GM19468 (cell line): Measurements from ENCODE around the gene KCNB1.

Experiments
- ATAC-seq: cut with Tn5 transposase; IDR thresholded peaks from one replicate; pipeline ENCODE4 v1.9.1; 2021; ENCODE audit warnings: mild to moderate bottlenecking, moderate library complexity, moderate number of reproducible peaks; ENCODE audit not compliant: unreplicated experiment; ENCODE audit errors: extremely low read depth

Gene KCNB1

DNA sequence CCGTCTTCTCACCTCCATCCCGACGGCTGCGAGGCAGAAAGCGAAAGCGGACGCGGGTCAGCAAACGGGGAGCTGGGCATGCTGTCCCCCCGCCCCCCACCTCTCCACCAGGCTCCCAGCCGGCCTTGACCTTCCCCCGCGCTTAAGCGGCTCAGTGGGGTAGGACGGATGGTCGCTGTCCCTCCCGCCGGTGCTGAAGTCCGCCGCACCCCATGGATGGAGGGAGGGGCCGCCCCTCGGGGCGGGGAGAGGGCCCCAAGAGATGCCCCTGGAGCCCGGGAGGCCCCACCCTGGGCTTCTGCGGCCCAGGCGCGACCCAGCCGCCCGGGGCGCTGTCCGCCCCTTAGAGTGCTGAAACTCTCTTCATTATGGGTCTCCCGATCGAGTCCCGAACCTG, at the start of gene KCNB1:
KCNB1 (minus strand) TSS at position 48 of the 397 bp plus-strand sequence. CDS start 188 bp downstream, outside the sequence.
- ATAC-seq: no peak

DNA sequence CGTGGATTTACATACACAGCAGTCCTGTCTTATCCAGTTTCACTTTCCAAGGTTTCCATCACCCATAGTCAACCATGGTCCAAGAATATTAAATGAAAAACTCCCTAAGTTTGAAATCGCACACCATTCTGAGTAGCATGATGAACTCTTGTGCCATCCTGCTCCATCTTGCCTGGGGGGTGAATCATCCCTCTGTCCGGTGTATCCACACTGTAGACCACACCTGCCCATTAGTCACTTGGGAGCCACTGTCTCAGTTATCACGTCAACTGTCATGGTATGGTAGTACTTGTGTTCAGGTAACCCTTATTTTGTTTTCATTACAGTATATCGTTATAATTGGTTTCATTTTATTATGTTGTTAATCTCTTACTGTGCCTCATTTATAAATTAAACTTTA, 47.0 kb upstream of the KCNB1 start:
- ATAC-seq: no peak

DNA sequence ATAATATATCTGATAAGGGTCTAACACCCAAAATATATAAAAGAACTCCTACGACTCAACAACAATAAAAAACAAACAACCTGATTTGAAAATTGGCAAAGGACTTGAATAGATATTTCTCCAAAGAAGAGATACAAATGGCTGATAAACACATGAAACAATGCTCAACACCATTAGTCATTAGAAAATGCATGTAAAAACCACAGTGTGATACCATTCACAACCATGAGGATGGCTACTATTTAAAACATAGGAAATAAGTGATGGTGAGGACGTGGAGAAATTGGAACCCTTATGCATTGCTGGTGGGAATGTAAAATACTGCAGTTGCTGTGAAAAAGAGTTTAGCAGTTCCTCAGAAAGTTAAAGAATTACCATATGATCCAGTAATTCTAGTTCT, 44.1 kb upstream of the KCNB1 start:
- ATAC-seq: no peak

DNA sequence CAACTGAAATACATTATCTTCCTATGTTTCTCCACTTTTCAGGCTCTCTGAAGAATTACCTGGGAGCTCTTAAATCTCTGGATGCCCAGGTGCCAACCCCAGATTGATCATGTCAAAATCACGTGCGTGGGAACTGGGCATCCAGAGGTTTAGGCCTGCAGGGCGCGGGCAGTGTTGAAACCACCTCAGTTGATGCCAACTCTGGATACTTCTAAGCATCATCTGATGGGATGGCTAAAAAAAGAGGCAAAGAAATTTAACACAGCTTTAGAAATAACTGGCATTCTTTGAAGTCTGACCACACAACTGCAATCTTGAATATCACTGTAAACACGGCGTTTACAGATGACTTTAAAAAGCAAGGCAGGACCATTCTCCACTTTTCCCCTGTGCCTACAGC, 43.6 kb upstream of the KCNB1 start:
- no peak for ATAC-seq

DNA sequence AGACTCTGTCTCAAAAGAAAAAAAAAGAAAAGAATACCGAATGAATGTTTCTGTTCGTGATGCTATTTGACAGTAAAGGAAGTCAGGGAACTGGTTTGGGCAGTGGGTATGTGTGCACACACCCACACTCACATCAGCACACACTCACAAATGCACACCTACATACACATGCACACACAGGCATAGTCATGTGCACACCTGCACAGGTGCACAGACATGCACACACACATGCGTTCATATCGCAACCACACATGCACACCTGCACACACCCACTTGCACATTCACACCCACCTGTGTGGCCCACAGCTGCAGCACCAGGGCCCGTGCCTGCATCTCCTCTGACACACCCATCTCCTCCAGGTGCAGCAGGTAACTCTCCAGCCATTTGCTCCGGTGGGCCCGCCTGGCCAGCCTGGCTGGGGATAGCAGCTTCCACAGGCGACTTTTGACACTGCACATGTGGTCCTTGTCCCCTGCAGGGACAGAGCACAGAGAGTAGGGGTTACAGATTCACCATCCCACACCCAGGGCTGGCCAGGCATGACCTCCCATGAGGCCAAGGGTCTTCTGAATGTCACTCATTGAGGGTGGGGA, 41.4 kb upstream of the KCNB1 start:
- no peak for ATAC-seq

DNA sequence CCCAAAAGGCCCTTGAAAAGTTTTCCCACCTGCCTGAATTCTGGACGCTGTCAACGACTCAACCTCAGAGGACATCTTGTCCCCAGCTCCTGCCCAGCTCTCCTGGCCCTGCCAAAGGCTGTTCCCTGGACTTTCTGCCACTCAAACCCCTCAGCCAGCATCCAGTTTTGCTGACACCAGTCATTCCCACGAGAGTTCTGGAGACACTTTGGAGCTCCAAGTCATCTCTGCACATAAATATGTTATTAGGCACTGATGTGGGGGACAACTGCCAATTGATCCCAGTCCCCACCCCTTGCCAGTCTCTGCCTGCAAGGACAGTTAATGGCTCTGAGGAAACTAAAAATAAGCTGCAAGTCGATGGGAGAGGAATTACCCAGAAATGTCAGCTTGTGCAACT, 38.9 kb upstream of the KCNB1 start:
- no peak for ATAC-seq

DNA sequence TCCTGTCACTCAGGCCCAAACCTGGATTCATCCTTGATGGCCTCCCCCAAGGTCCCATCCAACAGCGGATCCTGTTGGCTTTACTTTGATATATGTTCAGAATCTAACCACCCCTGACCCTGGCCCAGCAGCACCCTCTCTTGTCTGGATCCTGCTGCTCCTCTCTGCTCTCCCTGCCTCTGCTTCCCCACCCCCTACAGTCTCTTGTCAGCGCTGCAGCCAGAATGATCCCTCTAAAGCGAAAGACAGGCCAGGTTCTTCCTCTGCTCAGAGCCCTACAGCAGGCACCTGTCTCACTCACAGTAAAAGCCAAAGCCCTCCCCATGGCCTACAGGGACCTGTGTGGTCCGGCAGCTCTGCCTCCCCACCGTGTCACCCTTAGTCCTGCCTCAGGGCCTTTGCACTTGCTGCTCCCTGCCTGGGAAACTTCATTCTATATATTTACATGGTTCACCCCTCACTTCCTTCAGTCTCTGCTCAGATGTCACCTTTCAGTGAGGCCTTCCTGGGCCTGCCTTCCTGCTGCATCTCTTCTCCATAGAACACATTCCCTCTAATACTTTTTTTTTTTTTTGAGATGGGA, 37.4 kb upstream of the KCNB1 start:
- no peak for ATAC-seq

DNA sequence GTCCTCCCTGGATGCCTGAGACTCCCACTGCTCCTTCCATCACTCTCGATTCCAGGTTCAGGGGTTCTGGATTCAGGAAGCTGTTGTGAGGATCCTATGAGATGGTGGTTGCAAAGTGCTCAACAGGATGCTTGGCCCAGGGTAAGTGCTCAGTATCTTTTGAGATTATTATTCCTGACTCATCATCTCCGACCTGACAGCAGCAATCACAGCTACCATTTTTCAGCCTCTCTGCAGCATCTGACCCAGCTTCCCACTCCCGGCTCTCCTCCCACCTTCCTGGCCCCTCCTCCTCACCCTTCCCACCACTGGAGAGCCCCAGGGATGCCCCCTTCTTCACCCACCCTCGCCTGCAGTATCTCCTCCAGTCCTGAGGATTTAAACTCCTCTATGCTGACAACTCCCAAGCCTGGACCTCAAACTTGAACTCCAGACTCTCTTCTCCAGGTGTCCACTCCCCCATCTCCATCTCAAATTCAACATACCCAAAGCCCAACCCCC, 36.8 kb upstream of the KCNB1 start:
- ATAC-seq: no peak

DNA sequence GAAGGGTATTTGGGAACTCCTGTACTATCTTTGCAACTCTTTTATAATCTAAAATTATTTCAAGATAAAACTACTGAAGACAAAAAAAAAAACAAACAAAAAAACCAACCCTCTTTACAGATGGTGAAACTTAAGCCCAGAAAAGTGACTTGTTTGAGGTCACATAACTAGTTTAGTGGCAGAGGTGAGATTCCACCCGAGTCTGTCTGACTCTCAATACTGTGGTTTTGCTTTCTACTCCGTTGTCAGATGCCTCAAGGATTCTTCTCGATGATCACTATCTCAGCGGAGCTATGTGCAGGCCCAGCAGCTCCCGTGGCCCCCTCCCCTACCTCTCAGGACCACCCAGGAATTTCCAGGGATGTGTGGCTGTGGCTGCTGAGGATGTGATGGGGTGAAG, 36.1 kb upstream of the KCNB1 start:
- ATAC-seq: no peak

DNA sequence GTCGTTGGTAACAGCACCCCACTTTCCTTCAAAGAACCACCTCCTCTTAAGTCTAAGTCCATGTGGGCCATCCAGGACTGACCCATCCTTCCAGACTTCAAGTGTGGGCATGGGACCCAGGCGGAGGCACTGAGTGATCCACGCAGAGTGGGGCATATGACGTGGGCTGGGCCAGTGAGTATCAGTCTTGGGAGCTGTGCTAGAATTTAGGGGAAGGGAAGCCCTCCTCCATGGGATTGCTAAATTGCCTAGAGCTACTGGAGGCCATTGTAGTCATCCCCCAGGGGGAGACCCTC, 35.3 kb upstream of the KCNB1 start:
- no peak for ATAC-seq

DNA sequence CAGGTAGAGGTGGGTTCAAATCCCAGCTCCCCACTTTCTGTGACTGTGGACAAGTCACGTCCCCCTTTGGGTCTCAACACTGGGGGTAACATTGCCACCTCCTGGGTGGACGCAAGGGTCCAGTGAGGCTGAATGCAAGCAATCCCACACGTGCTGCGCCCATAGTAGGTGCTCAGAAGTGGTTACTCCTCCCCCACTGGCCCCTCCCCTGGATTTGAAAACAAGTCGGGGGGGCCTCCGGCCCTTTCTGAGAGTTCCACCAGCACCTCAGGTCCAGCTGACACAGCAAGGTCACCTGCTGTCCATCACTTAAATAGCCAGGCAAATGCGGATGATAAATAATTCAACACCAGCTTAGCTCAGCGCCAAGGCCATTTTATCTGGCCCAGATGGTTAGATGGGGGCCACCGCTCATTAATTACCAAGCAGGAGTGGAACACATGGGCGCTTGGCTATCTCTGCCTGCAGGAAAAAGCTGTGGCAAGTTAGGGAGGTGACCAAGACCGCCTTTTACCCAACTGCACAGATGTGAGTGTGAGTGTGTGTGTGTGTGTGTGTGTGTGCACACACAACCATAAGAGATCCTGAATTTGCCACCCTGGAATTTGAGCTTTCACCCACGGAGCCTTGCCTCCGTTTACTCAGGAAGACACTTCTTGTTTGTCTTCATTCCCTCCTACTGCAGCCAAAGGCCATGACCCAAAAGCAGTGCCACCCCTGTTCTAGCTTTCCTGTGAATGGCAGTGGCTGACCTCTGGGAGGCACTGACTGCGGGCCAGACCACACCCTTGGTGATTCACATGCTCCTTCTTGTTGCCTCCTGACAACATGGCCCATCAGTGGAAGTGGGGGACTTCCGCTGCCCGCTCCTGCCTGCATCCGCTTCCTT, 34.7 kb upstream of the KCNB1 start:
- no peak for ATAC-seq

DNA sequence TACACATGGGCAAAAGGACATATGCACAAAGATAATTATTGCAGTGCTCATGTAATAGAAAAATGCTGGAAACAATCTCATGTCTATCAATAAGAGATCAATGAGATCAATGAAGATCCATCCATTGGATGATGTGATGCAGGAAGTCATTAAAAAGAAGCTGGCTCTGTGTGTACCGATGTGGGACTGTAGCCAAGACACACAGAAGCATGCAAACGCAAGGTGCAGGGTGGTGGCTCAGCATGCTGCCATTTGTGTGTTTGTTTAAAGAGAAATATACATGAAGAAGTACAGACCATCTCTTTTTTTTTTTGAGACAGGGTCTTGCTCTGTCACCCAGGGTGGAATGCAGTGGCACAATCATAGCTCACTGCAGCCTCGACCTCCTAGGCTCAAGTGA, 33.1 kb upstream of the KCNB1 start:
- no peak for ATAC-seq

DNA sequence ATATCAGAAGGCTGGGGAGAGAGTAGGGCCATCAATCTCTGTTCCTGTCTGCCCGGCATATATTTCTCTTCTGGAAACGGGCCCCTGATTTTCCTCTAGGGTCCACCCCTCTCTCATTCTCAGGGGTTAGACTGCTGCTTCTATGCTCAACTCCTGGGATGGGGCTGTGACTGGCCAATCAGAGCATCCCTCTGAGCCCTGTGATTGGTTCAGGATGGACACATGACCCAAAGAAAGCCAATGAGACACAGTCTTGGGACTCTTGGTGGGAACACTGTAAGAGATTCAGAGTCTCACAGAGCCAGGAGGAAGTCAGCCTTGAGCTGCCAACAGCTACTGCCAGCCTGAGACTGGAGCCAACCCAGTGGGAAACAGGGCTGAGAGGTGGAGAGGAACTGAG, 31.0 kb upstream of the KCNB1 start:
- ATAC-seq: no peak

DNA sequence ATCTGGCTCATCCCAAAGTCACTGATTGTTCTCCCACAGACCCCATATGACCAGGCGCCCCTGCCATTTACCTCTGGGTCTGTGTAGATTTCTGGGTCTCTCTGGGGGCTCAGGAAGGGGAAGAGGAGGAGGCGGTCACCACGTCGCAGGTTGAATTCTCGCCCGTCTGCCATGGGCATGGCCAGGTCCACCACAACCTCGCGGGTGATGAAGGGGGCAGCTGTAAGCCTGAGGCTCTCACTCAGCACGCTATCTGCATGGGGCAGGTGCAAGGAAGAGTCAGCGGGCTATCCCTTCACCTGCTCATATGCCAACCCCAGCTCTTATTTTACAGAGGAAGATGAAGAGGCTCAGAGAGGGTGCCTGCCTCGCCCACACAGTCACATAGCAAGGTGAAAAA, 30.5 kb upstream of the KCNB1 start:
- ATAC-seq: no peak

DNA sequence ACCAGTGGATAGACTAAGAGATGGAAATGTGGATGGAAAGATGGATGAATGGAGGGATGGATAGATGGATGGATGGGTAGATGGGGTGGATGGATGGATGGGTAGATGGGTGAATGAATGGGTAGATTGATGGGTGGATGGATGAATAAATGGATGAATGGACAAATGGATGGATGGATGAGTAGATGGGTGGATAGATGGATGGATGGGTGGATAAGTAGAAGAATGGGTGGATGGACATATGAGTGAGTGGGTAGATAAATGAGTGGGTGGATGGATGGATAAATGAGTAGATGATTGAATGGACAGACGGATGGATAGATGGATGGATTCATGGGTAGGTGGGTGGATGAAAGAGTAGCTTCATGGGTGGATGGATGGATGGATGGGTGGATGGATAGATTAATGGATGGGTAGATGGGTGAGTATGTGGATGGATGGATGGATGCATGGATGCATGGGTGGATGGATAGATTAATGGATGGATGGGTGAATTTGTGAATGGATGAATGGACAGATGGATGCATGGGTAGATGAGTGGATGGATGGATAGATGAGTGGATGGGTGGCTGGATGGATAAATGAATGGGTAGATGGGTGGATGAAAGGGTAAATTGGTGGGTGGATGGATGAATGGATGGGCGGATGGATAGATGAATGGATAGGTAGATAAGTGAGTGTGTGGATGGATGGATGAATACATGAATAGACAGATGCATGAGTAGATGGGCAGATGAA, 29.5 kb upstream of the KCNB1 start:
- no peak for ATAC-seq

DNA sequence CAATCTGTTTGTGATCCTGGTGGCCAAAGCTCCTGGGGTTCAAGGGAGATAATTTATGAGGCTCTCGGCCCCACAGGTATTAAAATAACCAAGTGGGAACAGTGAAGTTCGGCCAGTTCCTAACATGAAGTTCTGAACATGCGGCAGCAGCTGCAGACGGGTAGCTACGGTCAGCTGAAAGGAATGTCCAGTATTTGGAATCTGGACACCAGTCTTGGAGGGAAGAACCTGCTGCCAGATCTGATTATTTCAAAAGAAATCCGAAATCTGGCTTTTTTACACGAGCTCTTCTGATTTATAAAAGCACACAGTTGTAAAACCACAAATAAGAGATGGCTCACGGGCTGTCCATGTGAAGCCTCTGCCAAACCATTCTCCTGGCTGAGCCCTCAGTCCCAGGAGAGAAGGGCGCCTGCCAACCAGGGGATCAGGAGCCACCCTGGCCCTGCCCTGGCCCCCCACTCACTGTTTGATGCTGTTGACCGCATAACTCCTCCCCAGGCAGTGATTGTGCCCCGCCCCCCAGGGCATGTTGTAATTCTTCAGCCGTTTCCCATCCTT, 28.2 kb upstream of the KCNB1 start:
- no peak for ATAC-seq

DNA sequence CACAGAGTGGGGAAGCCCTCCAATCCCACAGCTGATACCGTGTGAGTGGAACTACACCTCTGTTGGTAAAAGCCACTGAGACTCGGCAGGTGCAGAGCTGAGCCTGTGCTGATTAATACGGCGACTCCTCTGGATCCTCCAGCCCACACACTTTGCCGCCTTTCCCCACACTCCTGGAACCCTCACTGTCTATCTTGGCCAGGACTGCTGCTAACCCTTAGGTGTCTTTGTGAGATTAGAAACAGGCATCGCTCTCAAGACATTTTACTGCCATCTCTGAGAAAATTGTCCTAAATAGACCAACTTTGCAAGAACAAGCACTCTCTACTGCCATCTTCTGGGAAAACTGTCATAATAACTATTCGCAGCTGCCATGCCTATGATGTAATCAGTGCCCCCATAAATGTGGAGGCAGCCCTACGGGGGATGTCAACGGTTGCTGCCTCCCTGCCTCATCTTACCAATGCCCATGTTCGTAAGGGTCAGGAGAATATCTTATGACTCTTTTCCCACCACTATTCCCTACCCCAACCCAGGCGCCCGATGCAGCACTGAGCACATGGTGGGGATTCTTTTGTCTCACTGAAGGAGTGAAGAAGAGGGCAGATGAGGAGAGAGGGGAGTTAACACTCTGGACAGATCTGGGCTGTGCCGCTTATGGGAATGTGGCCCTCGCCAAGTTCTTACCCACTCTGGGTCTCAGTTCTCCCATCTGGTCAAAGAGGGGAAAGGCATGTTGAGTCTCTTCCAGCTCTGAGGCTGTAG, 26.1 kb upstream of the KCNB1 start:
- no peak for ATAC-seq

DNA sequence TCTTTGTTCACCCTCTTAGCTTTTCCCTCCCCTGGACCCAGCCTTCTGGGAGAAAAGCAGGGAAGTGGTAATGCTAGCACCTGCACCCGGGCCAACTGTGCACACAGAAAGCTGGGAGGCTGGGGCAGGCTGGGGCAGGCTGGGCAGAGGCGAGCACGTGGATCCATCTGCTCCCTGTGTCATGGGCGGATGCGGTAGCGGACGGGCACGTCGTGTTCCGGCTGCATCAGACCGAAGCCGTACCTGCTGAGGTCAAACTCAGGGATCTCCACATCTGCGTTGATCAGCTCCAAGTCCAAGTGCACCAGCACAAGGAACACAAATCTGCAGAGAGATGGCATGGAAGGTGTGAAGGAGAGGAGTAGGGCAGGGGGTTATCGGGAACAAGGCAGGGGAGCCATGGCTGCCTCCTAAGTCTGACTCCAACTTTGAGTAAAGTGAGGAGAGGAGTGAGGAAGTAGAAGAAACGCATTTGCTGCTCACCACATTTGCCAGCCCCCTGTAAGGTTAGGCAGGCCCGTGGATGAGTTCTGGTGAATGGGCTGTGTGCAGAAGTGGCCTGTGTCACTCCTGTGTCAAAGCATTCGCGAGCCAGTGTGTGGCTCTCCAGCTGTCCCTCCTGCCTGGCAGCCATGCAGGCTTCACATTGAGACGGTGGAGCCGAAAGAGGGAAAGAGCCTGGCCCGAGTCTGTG, 25.4 kb upstream of the KCNB1 start:
- ATAC-seq: no peak

DNA sequence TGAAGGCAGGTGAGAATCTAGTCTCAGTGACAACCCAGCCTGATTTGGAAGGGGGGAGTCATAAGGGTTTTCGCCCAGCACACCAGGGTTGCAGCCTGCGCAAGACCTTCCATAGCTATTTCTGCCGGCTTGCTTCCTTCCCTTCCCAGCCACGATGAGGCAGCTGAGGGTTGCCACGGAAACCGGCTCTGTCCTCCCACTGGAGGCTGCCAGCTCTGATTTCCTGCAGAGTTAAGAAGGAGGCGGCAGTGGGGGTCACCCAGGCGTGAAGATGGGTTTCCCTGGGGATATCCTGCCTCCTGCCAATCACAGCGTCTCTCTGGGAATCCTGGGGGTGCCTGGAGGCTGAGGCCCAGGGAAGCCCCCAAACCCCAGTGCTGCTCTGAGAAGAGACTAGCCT, 23.1 kb upstream of the KCNB1 start:
- no peak for ATAC-seq
